GM19467 (cell line): Measurements from ENCODE around the gene NOLC1.

Experiments
- ATAC-seq: cut with Tn5 transposase; IDR thresholded peaks from one replicate; pipeline ENCODE4 v1.9.1; 2021; ENCODE audit warnings: mild to moderate bottlenecking, moderate library complexity; ENCODE audit not compliant: unreplicated experiment

The NOLC1 gene

GRCh38 chr10:102151774-102152544 is at the start of gene NOLC1:
TSS of gene NOLC1 (plus strand) at chr10:102152389. CDS start at chr10:102152411, 22 bp downstream.
- peak; percentile 87 for ATAC-seq

- no peak for ATAC-seq
These were observed 49.8 kb upstream of the NOLC1 start for GRCh38 chr10:102102421-102102820.

GRCh38 chr10:102106998-102107397 is 45.2 kb upstream of the NOLC1 start:
- no peak for ATAC-seq

- ATAC-seq = no peak
These were observed 42.7 kb upstream of the NOLC1 start for GRCh38 chr10:102109166-102110116.

- ATAC-seq = no peak
These were observed 40.9 kb upstream of the NOLC1 start for GRCh38 chr10:102111276-102111675.

- no peak for ATAC-seq
These were observed 39.9 kb upstream of the NOLC1 start for GRCh38 chr10:102112210-102112817.

GRCh38 chr10:102113261-102113955 is 38.8 kb upstream of the NOLC1 start:
- ATAC-seq = no peak

- peak; percentile 8 for ATAC-seq
These were observed 38.0 kb upstream of the NOLC1 start for GRCh38 chr10:102113956-102114857.

- ATAC-seq = peak; percentile 53
These were observed 37.1 kb upstream of the NOLC1 start for GRCh38 chr10:102114861-102115618.

GRCh38 chr10:102115775-102116174 is 36.4 kb upstream of the NOLC1 start:
- ATAC-seq = no peak

GRCh38 chr10:102116656-102117055 is 35.5 kb upstream of the NOLC1 start:
- ATAC-seq = no peak

- ATAC-seq = no peak
These were observed 34.6 kb upstream of the NOLC1 start for GRCh38 chr10:102117391-102118159.

- ATAC-seq = no peak
These were observed 33.3 kb upstream of the NOLC1 start for GRCh38 chr10:102118867-102119266.

GRCh38 chr10:102119417-102120141 is 32.6 kb upstream of the NOLC1 start:
- ATAC-seq = no peak

- ATAC-seq = peak; percentile 57
These were observed 31.8 kb upstream of the NOLC1 start, which contains the start of gene LDB1 for GRCh38 chr10:102120142-102120990. TSS of gene LDB1 (minus strand) at chr10:102120368. CDS start at chr10:102120110, 258 bp downstream.

GRCh38 chr10:102120991-102121738 is 31.0 kb upstream of the NOLC1 start:
- ATAC-seq = no peak
